KG1 (cell line): ENCODE measurements around the gene ST6GAL2.

Experiments used
- DNase-seq: peaks from one replicate; lab custom pipeline; 2025; lab: John Stamatoyannopoulos, UW

Gene ST6GAL2

DNA sequence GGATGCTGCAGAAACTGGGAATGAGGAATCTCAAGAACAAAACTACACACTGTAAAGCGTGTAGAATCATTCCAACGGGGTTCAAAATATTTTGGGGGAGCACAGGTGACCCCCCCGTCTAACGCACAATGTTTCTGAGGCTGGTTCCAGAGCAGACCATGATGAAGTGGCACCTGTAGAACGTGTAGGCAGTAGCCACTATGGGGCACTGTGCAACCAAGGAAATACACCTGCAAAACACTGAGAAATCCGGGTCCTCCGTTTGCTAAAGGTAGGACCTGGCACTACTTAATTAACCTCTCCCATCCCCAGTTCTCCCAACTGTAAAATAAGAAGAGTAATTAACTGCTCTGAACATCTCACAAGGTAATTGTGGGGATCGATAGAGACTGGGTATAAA, 22.6 kb downstream of the ST6GAL2 start:
- DNase-seq = no peak

DNA sequence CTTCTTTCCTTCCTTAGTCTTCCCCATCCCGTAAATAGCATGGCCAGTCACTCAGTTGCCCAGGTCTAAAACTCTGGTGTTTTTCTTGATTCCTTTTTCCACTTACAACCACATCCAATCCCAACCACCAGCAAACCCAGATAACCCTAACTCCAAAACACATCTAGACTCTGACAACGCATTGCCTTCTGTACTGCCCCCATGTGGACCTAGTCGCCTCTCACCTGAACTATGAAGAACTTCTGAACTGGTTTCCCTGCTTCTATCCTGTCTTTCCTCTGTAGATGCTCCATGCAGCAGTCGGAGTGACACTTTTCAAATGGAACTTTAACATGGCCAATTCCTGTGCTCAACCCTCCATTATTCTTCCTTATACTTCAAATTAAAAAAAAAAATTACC, 26.5 kb downstream of the ST6GAL2 start:
- DNase-seq = no peak

DNA sequence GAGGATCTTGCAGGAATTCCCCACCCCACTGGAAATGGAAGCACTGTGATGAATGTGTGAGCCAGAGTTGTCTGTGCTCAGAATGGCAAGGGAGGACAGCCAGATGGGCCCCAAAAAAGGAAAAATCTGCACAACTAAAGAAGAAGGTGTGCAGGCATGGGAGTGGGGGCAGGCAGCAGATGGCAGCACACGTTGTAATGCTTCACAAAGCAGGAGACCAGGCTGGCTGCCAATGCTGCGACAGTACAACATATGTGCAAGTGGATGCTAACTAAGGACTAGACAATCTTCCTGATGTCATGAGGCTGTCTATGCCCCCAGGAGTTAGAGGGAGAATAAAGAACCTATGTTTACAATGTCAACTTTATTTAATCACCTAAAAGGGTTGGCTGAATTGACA, 27.2 kb downstream of the ST6GAL2 start:
- no peak for DNase-seq

DNA sequence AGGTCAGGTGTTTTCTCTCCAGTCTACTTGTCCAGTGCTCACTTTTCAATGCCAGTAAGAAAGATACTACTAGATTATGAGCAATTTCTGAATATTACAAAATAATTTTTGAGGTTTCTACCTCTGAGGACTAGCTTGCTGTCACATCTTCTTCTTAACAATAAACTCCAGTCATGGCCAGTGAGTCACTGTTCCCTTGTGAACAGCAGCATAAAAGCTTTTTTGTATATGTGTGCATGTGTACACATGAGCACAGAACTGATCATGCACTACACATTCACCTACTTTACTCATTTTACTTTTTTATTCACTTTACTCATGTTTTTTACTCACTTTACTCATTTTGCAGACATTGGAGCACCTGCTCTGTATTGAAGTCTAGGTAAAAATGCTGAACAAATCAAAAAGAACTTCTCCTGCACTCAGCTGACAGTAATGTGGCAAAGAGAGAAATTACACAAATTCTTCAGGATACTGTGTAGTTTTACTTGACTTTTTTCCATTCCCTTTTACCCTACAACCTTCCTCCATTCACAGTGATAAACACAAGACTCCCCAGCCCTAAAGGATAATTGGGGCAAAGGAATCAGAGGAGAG, 28.0 kb downstream of the ST6GAL2 start:
- DNase-seq = no peak

DNA sequence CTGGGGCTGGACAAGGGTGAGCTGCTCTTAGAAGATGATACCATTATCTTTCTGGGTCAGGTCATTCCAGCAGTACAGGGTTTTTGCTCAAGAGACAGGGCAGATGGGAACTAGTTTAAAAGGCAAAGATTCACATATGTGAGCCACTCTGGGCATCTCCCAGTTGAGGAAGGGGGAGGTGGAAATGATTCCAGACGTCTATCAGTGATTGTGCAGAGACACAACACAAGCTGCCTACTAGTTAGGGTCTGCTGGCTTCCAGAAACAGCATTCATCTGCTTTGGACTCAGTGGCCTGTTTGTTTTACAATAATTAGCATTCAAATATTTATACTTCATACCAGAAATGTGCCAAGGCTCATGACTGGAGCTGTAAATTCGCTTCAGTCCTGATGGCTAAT, 32.3 kb downstream of the ST6GAL2 start:
- DNase-seq = no peak

DNA sequence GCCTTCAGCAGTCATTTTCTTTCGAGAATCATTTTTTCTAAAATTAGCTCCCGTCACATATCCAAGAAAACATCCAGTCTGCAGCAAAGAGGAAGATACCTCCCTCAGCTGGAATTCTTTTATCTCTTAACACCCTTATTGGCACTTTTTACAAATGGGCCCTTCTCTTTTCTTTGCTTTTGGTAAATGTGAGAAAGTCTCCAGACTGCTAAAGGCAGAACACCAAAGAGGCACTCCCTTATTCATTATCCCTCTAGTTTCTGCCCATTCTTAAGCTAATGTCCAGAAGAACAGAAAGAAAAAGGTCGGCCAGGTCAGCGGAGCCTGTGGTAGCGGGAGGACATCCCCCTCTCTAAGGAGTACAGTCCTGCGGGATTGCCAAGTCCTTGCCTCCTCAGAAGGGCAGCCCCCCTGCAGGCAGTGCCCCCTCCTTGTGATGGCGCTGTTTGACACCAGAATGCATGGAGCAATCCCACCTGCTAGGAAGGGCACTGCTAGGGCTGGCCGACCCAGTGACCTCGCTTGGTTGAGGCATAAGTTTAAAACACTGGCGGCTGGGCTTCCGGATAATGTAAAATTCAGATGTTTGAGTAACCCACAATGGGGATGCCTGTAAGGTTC, 34.0 kb downstream of the ST6GAL2 start:
- DNase-seq = no peak

DNA sequence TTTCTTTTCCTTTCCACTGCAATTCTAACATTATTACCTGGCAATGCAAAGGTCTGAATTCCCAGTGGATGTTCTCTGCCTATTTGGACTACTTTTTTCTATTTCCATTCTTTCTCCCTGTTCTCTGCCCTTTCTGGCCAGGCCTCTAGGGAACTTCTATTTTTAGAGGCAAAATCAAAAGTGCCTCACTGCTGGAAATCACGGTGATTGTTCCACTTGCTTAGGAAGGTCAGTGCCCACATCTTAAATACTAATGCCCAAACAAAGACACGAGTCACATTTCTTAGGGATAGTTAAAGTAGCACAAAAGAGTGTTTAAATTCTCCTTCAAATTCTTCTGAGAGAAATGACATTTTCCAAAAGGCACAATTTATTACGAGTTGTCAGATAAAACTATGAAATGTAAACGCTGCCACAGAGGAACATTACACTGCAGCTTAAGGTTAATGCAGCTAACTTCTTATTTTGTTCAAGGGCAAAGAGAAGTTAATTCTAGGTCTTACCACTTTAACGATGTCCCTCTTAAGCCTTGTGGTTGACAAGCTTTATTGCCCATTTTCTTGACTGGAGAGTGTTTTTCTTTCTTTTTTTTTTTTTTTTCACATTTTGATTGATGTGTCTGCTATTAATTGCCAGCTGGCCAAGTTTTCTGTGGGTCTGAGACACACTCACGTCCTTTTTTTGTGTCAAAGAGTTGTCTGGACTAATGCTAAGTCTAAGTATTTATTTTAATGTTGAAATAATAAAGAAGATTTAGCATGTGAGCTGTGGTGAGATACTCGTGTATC, 34.7 kb downstream of the ST6GAL2 start:
- no peak for DNase-seq

DNA sequence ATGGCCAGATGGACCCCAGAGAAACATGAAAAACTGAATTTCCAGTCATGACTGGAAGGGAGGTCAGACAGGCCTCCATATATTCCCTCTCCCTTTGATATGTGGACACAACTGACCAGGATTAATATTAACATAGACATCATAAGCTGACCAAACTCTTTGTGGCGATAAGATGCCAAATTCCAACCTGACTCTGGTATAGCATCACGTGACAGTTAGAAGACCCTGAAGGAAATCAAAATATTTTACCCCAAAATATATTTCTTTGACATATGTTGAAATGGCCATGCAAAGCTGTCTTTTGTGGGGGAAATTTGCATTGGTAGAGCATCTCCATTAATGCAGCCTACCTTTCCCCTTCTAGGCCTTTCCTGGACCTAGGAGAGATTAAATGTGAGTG, 36.7 kb downstream of the ST6GAL2 start:
- DNase-seq = no peak

DNA sequence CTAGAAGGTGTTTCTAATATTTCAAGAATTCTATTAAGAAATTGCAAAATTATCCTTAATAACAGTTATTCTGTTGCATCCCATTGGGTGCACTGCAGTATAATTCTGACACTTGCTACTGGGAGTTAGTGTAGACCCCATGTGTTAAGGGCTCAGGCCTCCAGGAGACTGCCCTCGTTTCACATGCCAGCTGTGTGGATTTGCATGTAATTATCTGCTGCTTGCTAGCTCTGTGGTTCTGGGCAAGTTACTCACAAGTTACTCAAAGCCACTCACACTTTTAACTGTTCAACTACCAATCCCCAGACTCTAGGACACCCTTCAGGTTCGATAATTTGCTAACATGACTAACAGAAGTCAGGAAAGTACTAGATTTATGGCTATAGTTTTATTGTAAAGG, 38.6 kb downstream of the ST6GAL2 start:
- DNase-seq = no peak

DNA sequence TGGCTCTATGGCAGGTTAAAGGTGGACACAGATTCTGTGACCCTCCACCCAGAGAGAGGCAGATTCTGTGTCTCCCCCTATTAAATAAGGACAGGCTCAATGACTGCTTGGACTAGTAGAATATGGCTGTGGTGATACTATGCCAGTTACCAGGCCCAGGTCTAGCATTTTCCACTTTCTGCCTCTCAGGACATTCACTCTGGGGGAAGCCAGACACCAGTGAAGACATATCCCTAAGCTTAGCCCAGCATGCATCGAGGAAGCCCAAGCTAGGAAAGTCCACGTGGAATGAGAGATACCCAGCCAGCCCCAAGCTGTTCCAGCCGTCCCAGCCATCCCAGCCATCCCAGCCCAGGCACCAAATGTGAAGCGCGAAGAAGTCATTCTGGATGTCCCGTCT, 40.3 kb downstream of the ST6GAL2 start:
- no peak for DNase-seq

DNA sequence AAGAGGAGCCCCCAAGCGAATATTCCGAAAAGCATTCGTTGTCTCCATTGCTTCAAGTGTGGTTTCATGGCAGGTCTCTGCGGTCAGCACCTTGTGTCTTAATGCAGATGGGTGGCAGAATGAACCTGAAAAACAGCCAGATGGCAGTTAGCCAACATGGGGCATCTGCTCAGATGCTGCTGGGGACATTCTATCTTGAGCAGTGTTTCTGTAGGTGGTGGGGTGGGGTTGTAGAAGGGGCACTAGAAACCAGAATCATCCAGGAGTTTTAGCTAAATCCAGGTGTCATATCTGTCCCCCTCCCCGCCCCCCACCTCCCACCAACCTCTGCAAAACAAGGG, 42.1 kb downstream of the ST6GAL2 start:
- DNase-seq = no peak

DNA sequence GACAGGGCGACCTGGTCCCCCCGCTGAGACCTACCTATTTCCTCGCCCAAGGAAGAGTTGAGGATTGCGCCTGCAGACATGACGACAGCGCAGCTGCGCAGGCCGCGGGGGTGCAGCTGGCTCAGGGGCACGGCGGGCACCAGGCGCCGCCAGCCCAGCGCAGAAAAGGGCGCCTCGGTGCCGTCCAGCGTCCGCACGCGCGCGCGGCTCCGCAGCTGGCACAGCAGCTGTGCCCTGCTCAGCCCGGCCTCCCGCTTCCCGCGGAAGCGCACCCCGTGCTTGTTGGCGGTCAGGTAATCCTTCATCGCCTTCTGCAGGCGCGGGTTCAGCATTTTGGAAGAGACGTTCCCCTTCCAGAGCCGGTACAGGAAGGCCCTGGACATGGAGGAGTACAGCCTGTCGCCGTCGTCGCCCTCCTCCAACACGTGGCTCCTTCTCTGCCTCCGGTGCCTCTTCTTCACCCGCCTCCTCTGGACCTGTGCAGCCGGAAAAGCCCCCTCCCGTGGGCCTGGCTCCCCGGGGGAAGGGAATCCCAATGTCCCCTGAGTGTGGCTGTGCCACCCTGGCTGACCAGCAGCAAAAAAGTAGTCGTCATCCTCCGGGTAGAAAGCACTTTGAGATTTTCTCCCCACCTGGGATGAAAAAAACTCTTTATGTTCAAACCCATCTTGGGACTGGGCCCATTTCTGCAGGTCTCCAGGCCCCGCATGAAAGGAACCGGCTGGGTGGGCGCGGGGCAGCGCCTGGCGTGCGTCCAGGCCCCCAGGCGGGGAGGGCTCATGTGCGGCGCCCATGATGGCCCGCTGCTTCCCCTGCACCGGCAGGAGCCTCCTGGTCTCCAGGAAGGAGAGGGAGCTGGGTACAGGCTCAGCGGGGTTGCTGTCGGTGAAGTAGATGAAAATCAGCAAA, 42.7 kb downstream of the ST6GAL2 start:
- no peak for DNase-seq

DNA sequence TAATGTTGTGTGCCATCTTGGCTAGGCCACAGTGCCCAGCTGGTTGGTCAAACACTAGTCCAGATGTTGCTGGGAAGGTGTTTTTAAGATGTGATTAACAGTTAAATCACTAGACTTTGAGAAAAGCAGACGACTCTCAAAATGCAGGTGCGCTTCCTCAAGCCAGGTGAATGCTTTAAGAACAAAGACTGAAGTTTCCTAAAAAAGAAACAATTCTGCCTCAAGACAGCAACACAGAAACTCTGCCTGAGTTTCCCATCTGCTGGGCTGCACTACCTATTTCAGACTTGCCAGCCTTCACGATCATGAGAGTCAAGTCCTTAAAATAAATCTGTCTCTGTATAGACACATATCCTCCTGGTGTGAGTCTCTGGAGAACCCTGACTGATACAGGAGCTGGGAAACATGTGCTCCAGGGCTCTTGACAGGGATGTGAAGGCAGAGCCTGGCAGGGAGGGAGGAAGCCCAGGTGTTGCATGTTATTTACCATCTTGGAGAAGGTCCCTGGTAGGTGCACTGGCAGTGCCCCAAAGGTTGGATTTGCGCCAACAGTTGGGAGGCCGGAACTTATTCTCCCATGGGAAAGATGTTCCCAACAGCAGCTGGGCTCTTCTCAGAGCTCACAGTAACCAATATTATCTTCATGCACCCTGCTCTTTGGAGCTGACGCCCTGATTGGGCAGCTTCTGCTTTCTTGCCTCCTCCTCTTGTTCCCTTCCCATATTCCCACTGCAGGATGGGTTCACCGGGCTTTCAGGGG, 43.9 kb downstream of the ST6GAL2 start:
- DNase-seq = no peak

DNA sequence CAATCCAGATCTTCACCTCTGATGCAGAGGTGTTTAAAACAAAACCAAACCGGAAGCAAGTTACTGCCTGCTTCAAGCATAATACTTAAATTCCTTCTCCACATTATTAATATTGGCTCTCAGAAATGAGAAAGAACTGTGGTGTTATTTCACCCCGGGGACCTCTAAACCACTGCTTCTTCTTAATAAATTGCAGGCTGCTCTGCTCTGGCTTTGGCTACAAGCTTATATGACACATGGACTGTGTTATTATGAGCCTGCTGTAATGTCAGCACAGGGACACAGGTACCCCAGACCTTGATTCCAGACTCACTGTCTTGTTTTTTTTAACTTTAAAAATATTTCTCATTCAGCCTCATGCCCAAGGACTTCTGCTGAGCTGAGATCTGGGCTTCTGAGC, 45.1 kb downstream of the ST6GAL2 start:
- DNase-seq = no peak

DNA sequence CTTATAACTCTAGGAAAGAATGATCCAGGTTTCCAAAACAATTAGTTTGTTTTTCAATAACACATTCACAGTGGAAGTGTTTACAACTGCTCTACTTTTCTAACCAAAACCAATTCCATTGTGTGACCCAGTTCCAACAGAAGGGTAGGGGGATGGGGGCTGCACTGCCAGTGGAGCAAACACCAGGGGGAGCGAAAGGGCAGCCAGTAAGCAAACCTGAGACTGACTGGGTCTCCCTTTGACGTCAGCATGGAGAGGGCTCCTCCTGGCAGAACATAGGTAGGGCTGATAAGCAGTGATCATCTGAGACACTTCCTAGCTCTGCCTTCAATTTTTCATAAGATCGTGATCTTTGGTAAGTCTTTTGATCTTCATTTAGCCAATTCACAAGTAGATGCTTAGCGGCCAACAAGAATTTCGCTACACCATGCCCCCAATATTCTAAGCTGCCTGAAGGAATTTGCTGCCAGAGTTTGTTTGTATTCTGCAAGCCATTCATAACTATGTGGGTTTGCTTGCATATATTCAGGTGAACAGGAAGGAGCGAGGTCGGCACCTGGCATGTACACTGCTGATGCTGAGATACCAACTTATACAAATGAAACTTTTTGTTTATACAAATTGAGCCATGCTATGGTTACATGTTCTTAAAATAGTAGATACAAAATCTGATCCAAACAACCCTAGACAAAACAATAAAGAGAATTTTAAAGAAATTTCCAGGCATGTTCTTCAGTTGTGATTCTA, 45.9 kb downstream of the ST6GAL2 start:
- DNase-seq = no peak

DNA sequence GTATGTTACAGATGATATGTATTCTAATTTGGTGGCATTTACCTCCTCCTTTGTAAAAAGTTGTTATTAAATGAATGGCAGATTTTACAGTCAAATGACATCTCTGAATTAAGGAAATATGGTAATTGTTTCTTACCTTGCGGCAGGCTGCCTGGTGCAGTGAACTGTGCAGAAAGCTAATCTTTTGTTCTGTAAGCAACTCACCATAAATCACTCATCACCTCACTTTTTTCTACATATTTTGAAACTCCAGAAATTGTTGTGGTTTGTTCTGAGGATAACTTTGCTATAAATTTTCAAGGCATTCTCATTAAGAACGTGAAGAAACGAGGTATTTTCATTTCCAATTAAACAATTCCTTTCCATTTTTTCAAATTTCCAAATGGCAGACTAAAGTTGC, 52.7 kb downstream of the ST6GAL2 start:
- DNase-seq = no peak

DNA sequence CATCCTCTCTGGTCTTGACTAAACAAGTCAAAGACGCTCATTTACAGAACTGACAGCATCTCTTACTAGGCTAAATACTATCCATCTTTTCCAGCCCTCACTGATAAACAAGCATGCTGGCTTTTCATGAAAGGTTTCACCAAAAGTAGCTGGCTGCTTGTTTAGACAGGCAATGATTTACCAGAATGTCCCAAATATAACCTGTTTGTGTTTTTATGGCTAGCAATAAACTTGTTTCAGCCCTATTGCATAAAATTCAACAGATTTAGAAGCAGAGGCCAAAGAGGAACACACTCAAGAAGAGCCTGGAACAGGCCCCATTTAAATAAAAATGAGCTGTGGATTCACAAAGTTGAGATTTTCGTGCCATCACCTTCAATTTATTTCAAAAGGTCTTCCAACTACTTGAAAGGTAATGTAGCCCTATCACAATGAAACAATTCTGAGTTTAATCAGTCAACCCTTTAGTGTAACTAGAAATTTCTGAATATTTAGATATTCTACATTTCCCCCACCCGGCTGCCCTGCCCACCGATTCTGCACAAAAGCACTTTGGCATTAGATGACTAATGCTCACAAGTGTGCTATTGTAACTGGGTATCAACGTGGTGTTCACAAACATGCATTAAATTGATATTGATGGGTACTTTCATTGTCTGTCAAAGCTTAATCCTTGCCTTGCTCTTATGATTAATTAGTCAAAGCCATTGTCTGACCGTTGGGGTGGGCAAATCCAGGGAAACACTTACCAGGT, 54.0 kb downstream of the ST6GAL2 start:
- no peak for DNase-seq

DNA sequence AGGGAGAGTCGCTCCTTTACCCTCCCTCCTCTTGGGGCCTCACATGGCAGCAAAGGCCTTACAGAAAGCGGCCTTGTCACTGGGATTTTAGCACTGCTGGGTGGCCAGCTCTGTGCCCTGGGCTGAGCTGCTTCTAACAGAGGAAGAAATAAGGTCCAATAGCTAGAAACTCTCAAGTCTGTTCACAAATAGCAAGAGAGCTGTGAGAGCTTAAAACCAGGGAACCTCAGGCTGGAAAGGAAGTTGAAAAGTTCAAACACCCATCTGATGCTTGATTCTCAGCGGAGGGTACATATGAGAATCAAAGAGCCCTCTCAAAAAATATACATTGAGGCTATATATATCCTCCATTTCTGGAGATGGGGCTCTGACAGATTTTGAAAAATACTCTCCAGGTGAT, 54.7 kb downstream of the ST6GAL2 start:
- no peak for DNase-seq

DNA sequence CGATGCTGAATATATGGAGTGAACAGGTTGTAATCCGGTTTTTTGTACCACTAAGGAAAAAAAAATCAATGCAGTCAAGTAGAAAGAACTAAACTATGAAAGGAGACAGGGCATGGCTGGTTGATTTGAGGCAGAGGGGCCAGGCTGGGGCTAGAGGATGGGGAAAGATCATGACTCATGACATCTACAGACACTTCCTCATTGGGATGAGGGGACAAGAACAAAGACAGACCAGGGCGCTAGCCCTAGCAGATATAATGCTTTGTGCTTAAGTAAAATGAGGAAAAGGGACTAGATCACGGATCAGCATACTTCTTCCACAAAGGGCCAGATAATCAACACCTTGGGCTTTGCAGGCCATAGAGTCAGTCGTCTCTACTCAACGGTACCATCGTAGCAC, 55.8 kb downstream of the ST6GAL2 start:
- no peak for DNase-seq

DNA sequence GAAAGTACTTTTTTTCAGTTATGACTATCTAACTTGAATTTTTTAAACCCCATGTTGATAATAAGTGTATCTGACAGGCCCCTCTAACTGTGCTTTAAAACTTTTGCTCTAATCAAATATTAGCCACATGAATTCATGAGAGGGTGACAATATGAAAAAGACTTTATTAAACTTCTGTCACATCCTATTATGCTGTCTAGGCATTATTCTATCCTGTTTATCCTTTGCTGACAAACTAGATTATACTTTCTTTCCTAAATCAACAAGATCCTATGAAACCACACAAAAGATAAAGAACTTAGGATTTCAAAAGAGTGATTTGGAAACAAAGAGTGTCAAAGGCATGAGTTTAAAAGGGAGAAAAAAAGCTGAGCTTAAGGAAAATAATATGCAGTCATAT, 57.8 kb downstream of the ST6GAL2 start:
- no peak for DNase-seq
